ENCODE results near the gene SHB. TPM values are rescaled to one million over a fixed set of nuclear protein-coding genes. Genes with fewer than 3 reads are reported as not detected.

The SHB gene
- total and polyA plus RNA-seq, 8 donors = 16.1 to 26.8 (median 21.9) TPM

DNA sequence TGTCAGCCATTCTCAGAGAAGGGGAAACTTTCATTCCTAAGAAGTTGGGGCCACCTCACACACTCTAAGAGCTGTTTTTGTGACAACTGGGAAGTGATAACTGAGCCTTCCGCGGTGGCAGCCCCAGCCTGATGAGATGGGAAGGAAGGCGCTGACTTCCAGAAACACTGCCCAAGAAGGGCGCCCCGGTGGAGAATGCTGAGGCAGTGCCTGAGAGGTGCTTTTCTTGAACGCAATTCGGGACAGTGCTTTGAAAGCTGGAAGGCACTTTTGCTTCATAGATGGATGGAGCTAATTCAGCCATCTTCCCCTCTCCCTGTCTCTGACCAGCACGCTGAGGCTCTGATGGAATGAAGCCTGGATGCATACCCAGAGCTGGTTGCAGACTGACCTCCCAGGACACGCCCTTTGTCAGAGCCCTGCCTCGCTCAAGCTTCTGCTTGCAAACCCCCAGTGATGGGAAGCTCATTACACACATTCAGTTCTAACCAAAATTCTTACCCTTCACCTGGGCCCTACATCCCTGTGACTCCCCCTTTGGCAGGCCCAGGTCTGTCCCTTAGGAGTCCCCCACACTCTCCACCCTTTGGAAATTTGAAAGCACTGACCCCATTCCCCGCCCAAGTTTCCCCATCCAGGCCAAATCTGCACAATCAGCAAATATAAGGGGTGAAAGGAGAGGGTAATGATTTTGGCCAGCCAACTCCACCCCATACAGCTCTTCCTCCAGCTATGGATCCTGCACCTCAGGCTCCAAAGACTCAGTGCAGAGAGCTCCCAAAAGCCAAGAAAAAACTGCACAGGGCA is 98.5 kb downstream of the SHB start:
- Histone ChIP-seq H3K4me1 (peaks cover 6 to 40% of the 10 kb centered on the region in 2 donors), H3K27me3 (no peaks in the 10 kb centered on the region), H3K27ac (no peak overlapping the region), H3K36me3 (peaks cover 0 to 19% of the 10 kb centered on the region in 2 donors), H3K9me3 (no peaks in the 10 kb centered on the region), H3K4me3 (no peak overlapping the region)
- TF ChIP-seq, protein P1, sequence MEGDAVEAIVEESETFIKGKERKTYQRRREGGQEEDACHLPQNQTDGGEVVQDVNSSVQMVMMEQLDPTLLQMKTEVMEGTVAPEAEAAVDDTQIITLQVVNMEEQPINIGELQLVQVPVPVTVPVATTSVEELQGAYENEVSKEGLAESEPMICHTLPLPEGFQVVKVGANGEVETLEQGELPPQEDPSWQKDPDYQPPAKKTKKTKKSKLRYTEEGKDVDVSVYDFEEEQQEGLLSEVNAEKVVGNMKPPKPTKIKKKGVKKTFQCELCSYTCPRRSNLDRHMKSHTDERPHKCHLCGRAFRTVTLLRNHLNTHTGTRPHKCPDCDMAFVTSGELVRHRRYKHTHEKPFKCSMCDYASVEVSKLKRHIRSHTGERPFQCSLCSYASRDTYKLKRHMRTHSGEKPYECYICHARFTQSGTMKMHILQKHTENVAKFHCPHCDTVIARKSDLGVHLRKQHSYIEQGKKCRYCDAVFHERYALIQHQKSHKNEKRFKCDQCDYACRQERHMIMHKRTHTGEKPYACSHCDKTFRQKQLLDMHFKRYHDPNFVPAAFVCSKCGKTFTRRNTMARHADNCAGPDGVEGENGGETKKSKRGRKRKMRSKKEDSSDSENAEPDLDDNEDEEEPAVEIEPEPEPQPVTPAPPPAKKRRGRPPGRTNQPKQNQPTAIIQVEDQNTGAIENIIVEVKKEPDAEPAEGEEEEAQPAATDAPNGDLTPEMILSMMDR (IDR thresholded peaks at IDR 0.05) = no peak
- no peak for DNase-seq
- intact Hi-C loops (cut with DNase I) = no loop called here
- no peak for ATAC-seq

DNA sequence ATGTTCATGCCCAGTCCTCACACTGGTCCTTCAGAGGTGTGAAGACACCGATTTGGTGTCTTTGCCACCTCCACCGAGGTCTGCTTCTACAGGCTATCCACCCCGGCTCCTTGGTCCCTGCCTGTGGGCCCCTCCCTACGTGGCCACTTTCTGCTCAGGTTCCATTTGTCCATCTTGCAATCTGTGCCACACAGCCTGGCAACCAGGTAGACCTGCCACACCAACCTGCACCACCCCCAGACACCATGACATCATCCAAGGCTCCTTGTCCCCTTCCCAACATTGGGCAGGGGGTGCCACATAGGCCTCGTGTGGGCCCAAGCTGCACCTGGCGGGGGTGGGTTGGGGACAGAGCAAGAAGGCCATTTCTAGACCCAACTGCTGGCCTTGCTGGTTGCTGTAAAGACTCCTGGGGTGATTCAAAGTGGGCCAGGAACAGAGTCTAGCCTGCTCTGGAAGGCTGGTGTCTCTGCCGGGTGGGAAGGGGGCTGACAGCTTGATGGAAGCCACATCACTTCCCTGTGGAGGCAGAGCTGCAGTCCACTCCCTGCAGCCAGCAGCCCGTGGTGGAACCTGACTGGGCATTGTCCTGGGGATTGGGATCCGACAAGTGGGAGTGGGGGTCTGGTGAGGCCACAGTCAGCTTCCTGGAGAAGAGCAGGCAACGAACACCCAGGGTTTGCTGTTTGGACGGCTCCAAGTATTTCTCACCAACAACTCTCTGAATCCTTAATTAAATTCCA is 99.3 kb downstream of the SHB start:
- DNase-seq (no peak), ATAC-seq (no peak)
- H3K36me3 ChIP-seq = peaks cover 0 to 17% of the 10 kb centered on the region in 2 donors
- TF ChIP-seq, protein P1 (IDR thresholded peaks at IDR 0.05) = no peak
- intact Hi-C loops (cut with DNase I) = no loop called here
- no peaks in the 10 kb centered on the region for H3K27me3 ChIP-seq
- H3K4me3 ChIP-seq = no peak overlapping the region
- H3K4me1 ChIP-seq = peaks cover 11 to 47% of the 10 kb centered on the region in 2 donors
- no peak overlapping the region for H3K27ac ChIP-seq
- H3K9me3 ChIP-seq = no peaks in the 10 kb centered on the region

DNA sequence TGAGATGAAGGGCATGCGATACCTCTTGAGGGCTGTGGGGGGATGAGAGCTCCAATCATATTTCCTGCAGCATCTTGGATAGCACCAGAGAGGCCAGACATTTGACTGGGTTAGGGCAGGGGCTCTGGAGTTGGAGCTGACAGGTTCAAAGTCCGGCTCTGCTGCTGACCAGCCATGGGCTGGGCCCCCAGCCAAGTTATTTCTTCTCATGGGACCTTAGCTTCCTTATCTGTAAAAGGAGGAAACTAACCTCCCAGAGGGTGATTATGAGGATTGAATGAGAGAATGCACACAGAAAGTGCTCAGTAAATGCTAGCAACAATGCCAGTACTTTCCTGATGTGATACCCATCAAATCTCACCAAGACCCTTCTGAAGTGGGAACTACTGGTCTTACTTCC is 99.9 kb downstream of the SHB start:
- peaks cover 15 to 52% of the 10 kb centered on the region in 2 donors for H3K4me1 ChIP-seq
- no peaks in the 10 kb centered on the region for H3K27me3 ChIP-seq
- no peak overlapping the region for H3K27ac ChIP-seq
- peaks cover 0 to 11% of the 10 kb centered on the region in 2 donors for H3K36me3 ChIP-seq
- intact Hi-C loops (cut with DNase I) = no loop called here
- peak; percentile 3 for ATAC-seq
- peak in 1 of 4 donors; percentile 63 for DNase-seq
- H3K4me3 ChIP-seq = no peak overlapping the region
- TF ChIP-seq, protein P1 (IDR thresholded peaks at IDR 0.05) = no peak
- no peaks in the 10 kb centered on the region for H3K9me3 ChIP-seq

DNA sequence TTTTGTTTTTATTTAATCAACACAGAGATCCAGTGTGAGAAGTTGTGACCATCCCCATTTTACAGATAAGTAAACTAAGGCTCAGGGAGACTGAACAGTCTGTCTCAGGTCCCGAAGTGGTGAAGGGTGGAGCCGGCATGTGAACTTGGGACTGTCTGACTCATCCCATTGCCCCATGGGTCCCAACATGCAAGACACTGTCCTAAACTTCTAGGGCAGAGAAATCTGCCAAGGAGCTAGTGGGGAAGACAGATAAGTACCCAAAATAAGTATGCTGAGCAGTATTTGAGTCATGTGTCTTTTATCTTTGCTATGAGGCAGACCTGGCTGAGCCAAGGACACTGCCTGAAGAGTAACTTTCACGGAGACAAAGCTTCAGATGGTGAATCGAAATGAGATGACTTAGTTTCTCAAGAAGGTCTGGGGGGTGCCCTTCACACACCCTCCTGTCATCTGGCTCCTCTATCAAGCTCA is 100.8 kb downstream of the SHB start:
- ATAC-seq = no peak
- DNase-seq = no peak
- H3K4me3 ChIP-seq = no peak overlapping the region
- no peaks in the 10 kb centered on the region for H3K9me3 ChIP-seq
- no peaks in the 10 kb centered on the region for H3K27me3 ChIP-seq
- peaks cover 0 to 4% of the 10 kb centered on the region in 2 donors for H3K36me3 ChIP-seq
- peaks cover 23 to 61% of the 10 kb centered on the region in 2 donors for H3K4me1 ChIP-seq
- no peak overlapping the region for H3K27ac ChIP-seq
- intact Hi-C loops (cut with DNase I) = no loop called here
- TF ChIP-seq, protein P1 (IDR thresholded peaks at IDR 0.05) = no peak

DNA sequence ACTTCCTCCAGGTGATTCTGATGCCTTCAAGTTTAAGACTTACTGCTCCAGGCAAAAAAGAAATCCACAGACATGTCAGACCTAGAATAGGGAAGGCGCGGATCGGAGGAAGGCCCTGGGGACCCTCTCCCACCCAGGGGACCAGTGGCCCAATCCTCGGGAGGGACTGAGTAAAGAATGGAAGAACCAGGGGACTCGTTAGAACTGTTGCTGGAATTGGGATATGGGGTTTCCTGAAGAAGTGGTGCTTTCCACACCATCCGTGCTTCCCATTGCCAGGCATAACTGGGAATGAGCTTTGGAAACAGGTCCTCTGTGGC is 101.3 kb downstream of the SHB start:
- intact Hi-C loops (cut with DNase I) = no loop called here

More for the DNA sequence above, 101.3 kb downstream of the SHB start:
- no peak for ATAC-seq
- H3K4me1 ChIP-seq = peaks cover 23 to 61% of the 10 kb centered on the region in 2 donors
- DNase-seq = no peak
- no peaks in the 10 kb centered on the region for H3K27me3 ChIP-seq
- no peak overlapping the region for H3K4me3 ChIP-seq
- H3K9me3 ChIP-seq = no peaks in the 10 kb centered on the region
- peaks cover 0 to 4% of the 10 kb centered on the region in 2 donors for H3K36me3 ChIP-seq
- no peak overlapping the region for H3K27ac ChIP-seq
- TF ChIP-seq, protein P1 (IDR thresholded peaks at IDR 0.05) = no peak

Data from left lung (tissue), 10 donors.